22Rv1 (cell line): ENCODE data around the gene SLC24A4.

Experiments used
- H3K27ac ChIP-seq: fragments of 450-650 bp; 2 replicates; pipeline ENCODE4 v1.5.1; 2017
- CTCF ChIP-seq: fragments of 450-650 bp; IDR thresholded peaks from 2 replicates; pipeline ENCODE4 v1.5.1; 2017; ENCODE audit warnings: mild to moderate bottlenecking
- ZFX ChIP-seq: fragments of 450-650 bp; IDR thresholded peaks from 2 replicates; pipeline ENCODE4 v1.6.1; 2017; ENCODE audit warnings: antibody characterized with exemption, borderline replicate concordance

Gene SLC24A4

GRCh38 chr14:92436115-92436776 lies 113.3 kb downstream of the SLC24A4 start:
- no peak overlapping the region for H3K27ac ChIP-seq
- TF ChIP-seq ZFX (no peak), CTCF (no peak)

- no peak overlapping the region for H3K27ac ChIP-seq
- TF ChIP-seq ZFX = no peak
- TF ChIP-seq CTCF = no peak
These were observed 114.3 kb downstream of the SLC24A4 start for GRCh38 chr14:92437309-92437708.

GRCh38 chr14:92437729-92438285 lies 114.8 kb downstream of the SLC24A4 start:
- TF ChIP-seq ZFX (no peak), CTCF (no peak)
- H3K27ac ChIP-seq = no peak overlapping the region

- no peak for TF ChIP-seq CTCF
- no peak for TF ChIP-seq ZFX
- no peak overlapping the region for H3K27ac ChIP-seq
These were observed 116.8 kb downstream of the SLC24A4 start for GRCh38 chr14:92439537-92440344.

- TF ChIP-seq CTCF (no peak), ZFX (no peak)
- H3K27ac ChIP-seq = no peak overlapping the region
These were observed 117.5 kb downstream of the SLC24A4 start for GRCh38 chr14:92440345-92441003.

- H3K27ac ChIP-seq = no peak overlapping the region
- TF ChIP-seq ZFX = no peak
- TF ChIP-seq CTCF = no peak
These were observed 119.0 kb downstream of the SLC24A4 start for GRCh38 chr14:92441751-92442504.
